Endothelial cell (in vitro differentiated cells): ENCODE results near the gene TSPAN15. TPM values are rescaled to one million over a fixed set of nuclear protein-coding genes. Genes with fewer than 3 reads are reported as not detected.

Experiments used
- DNase-seq: peaks from one replicate; pipeline ENCODE4 v3.0.0; 2021; ENCODE audit warnings: low spot score
- H3K27ac Mint-ChIP-seq: one replicate; pipeline ENCODE4 v1.8.0; 2021; ENCODE audit warnings: mixed read lengths, inconsistent platforms; ENCODE audit not compliant: unreplicated experiment
- H3K27me3 Mint-ChIP-seq: one replicate; pipeline ENCODE4 v1.8.0; 2021; ENCODE audit warnings: mild to moderate bottlenecking, moderate library complexity, mixed read lengths, inconsistent platforms; ENCODE audit not compliant: unreplicated experiment
- H3K36me3 Mint-ChIP-seq: one replicate; pipeline ENCODE4 v1.8.0; 2021; ENCODE audit warnings: mild to moderate bottlenecking, low read depth, mixed read lengths, inconsistent platforms; ENCODE audit not compliant: unreplicated experiment
- H3K4me1 Mint-ChIP-seq: one replicate; pipeline ENCODE4 v1.8.0; 2021; ENCODE audit warnings: mild to moderate bottlenecking, mixed read lengths, inconsistent platforms; ENCODE audit not compliant: unreplicated experiment
- H3K4me3 Mint-ChIP-seq: one replicate; pipeline ENCODE4 v1.8.0; 2021; ENCODE audit warnings: mild to moderate bottlenecking, mixed read lengths, inconsistent platforms; ENCODE audit not compliant: unreplicated experiment
- H3K9me3 Mint-ChIP-seq: one replicate; pipeline ENCODE4 v1.8.0; 2021; ENCODE audit warnings: mixed read lengths, inconsistent platforms; ENCODE audit not compliant: unreplicated experiment
- CTCF ChIP-seq: fragments of 200-600 bp; sonication (generic); IDR thresholded peaks from one replicate; pipeline ENCODE4 v1.5.0; 2021; ENCODE audit warnings: antibody characterized with exemption; ENCODE audit not compliant: unreplicated experiment
- total RNA-seq: library from RNA; stranded (reverse); fragmentation: NEBNext Ultra II Directional; extraction: Animal tissue kit (Norgen Biotek cat#: 25700); gene quantifications from one replicate; pipeline ENCODE4 v1.2.1, GENCODE V29; 2021; ENCODE audit not compliant: unreplicated experiment

TSPAN15 gene
- total RNA-seq, 1 donor from 2014 or later, result 195 TPM

DNA sequence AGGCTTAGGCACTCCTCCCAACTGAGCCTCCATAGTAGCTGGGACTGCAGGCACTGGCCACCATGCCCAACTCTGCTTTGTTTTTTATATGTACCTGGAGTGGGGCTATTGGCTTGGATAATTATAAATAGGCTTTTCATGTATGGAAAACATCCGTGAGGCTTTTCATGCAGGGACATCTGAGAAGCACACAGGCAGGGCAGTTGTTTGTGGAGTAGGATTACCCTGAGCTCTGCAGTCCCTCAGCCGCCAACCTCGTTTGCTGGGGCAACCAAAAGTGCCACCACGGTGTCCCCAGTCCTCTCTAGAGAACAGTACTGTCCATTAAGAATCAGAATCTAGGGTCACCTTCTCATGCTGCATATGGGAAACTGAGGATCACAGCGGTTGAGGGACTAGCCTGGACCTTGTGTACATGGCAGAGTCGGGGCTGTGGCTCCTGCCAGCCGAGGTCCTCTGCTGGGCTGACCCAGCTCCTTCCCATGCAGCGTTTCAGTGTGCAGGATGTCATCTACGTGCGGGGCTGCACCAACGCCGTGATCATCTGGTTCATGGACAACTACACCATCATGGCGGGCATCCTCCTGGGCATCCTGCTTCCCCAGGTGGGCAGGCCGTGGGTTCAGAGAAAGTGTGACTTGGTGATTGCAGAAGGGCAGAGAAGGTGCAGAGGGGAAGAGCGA lies 54.5 kb downstream of the TSPAN15 start:
- Mint-ChIP-seq H3K27ac (no peak overlapping the region), H3K27me3 (peaks cover 2% of the 10 kb centered on the region), H3K36me3 (peaks cover 14% of the 10 kb centered on the region), H3K4me3 (no peak overlapping the region), H3K4me1 (peaks cover 15% of the 10 kb centered on the region), H3K9me3 (no peaks in the 10 kb centered on the region)
- DNase-seq, result no peak
- TF ChIP-seq CTCF, result no peak

GRCh38 chr10:69506487-69506833 lies 55.2 kb downstream of the TSPAN15 start:
- TF ChIP-seq CTCF, result no peak
- Mint-ChIP-seq H3K4me1 (peaks cover 9% of the 10 kb centered on the region), H3K9me3 (no peaks in the 10 kb centered on the region), H3K27me3 (peaks cover 2% of the 10 kb centered on the region), H3K27ac (no peak overlapping the region), H3K4me3 (no peak overlapping the region), H3K36me3 (peaks cover 7% of the 10 kb centered on the region)
- DNase-seq, result no peak

- Mint-ChIP-seq H3K27me3 (peaks cover 2% of the 10 kb centered on the region), H3K4me3 (no peak overlapping the region), H3K27ac (no peak overlapping the region), H3K9me3 (no peaks in the 10 kb centered on the region), H3K4me1 (peaks cover 8% of the 10 kb centered on the region), H3K36me3 (peaks cover 7% of the 10 kb centered on the region)
- DNase-seq, result no peak
- TF ChIP-seq CTCF, result no peak
Observed at GRCh38 chr10:69506834-69507713, 55.8 kb downstream of the TSPAN15 start.

DNA sequence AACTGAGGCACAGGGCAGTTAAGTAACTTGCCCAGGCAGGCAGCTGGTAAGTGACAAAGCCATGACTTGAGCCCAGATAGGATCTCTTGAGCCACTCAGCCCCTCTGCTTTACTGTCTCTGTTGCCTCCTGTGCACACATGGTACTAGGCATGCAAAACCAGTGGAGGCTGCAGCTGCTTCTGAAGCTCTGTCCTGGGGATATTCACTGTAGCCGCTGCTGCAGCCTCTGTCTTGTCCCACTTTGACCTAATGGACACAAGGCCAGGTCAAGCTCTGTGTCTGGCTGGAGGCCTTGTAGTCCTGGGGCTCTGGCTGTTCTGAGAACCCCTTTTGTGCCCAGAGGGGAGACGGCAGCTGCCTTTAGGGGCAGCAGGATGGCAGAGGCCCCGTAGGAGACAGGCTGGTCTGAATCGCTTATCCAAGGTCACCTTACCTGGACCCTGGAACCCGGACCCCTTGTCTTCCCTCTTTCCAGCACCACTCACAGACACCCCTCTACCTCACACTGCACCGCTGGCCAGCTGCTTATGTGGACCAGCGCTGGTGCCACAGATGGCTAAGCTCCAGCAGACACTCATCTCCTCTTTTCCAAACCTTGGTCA lies 57.6 kb downstream of the TSPAN15 start:
- Mint-ChIP-seq H3K36me3 (peaks cover 11% of the 10 kb centered on the region), H3K27ac (no peak overlapping the region), H3K4me1 (peaks cover 8% of the 10 kb centered on the region)

More for the DNA sequence above, 57.6 kb downstream of the TSPAN15 start:
- TF ChIP-seq CTCF, result no peak
- H3K9me3 Mint-ChIP-seq, result no peaks in the 10 kb centered on the region
- peaks cover 2% of the 10 kb centered on the region for H3K27me3 Mint-ChIP-seq
- no peak for DNase-seq
- H3K4me3 Mint-ChIP-seq, result no peak overlapping the region
